GM19463 (cell line): Measurements from ENCODE around the gene EIF4A3.
"Not testable (repeated sequence)": the region's sequence is repeated elsewhere in the genome, so short reads cannot be mapped to it uniquely, and the experiment has no call there.

Source experiments
- ATAC-seq: cut with Tn5 transposase; IDR thresholded peaks from one replicate; pipeline ENCODE4 v1.9.1; 2021; ENCODE audit warnings: mild to moderate bottlenecking, moderate library complexity; ENCODE audit not compliant: unreplicated experiment

The EIF4A3 gene

DNA sequence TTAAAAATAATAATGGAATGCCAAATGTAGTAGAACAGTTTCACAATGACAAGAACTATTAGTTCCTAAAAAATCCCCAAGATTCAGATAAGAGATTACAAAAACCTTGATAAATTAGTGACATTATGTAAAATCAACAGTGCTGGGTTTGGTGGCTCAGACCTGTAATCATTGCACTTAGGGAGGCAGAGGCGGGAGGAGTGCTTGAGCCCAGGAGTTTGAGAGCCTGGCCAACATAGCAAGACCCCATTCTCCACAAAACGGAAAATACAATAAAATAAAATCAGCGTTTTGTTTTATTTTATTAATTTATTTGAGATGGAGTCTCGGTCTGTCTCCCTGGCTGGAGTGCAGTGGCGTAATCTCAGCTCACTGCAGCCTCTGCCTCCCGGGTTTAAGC, 27.0 kb upstream of the EIF4A3 start:
- no peak for ATAC-seq

DNA sequence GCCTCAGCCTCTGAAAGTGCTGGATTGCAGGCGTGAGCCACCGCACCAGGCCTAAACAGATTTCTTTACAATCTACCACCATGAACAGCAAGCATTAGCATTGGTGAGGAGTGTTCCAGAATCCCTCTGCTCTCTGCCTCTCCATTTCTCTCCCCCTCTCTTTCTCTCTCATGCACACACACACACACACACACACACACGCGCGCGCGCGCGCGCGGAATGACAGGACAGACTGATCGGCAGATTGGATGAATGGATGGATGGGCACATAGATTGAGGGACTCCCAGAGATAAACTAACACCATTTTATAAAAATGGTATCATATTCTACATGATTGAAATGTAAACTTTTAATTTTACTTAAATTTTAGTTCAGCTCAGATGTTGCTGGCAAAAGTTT, 26.2 kb upstream of the EIF4A3 start:
- ATAC-seq, result no peak

DNA sequence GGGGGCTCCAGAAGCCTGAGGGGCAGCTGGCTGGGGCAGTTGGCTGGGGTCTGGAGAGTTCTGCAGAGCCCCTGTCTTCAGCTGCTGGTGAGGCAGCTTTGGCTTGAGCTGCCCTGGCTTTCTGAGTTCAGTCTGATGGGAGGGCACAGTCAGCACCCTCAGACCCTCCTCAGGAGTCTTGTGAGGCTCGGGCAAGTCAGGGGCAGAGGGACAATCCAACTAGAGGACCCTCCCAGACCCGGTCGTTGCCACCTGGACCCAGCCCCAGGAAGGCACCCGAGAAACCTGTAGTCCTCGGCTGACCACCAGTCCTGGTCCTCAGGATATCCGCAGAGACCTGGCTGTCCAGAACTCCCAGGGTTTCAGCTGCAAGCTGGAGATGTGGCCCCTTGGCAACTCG, 24.8 kb upstream of the EIF4A3 start:
- ATAC-seq, result no peak

DNA sequence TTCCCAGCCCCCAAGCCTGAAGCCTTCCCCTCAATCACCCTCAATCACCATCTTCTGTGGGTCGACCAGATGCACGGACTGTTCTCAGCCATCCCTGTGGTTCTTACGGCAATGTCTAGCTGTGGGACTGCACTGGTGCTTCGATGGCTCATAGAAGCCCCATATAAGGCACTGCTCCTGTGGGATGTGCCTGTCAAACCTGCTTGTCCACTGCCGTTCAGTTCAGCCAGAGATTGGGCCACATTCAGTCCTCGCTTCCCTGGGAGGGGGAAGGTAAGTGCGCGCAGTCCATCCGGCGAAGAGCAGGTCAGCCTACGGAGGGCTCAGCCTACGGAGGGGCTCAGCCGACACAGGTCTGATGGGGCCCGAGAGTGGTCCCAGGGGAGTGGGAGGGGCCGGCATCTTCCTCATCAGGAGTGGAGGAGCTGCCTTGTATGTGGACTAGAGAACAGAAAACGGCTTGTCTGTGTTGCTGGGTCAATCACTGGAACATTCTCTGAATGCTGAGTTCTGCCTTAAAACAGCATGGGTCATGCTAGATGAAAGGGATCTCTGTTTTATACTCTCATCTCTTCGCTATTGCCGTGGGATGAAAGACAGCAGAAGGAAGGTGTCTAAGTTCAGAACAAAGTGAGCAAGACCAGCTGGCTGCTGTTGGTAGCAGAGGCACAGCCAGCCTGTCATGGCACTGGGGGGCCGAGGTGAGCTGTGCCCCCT, 23.0 kb upstream of the EIF4A3 start, which contains the start of gene CARD14:
TSS of gene CARD14 (plus strand) at position 247 of the 717 bp plus-strand sequence. CDS start 11,409 bp downstream, outside the sequence.
- ATAC-seq, result no peak

DNA sequence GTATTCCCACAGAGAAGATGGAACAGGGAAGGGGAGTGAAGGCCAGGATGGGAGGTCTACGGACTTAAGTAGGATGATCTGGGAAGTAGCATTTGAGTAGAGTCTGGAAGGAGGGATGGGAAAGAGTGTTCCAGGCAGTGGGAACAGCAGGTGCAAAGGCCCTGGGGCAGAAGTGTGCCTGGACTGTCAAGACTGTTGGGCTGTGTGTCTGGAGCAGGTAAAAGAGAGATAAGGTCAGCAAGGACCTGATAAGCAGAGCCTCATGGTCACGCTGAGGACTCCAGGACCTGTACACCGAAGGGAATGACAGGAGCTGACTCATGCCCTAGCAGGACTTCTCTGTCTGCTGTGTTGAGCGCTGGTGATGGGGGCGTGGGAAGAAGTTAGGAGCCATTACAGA, 22.2 kb upstream of the EIF4A3 start:
- no peak for ATAC-seq

DNA sequence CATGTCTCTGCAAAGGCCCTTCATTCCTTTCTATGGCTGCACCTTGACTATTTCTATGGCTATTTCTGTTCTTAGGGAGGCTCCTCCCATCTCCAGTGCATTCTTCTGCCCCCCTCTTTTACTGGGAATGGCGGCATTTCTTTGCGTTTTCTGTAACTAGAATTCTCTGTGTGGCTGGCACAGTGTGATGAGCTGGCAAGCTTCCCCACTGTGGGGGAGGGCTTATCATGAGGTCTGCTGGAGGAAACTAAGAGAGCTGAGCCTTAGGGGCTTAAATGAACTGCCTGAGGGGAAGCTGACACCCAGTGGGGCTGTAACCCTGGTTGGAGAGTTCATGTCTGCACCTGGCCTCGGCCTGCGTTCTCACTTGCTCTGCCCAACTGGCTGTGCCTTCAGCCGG, 21.4 kb upstream of the EIF4A3 start:
- no peak for ATAC-seq

DNA sequence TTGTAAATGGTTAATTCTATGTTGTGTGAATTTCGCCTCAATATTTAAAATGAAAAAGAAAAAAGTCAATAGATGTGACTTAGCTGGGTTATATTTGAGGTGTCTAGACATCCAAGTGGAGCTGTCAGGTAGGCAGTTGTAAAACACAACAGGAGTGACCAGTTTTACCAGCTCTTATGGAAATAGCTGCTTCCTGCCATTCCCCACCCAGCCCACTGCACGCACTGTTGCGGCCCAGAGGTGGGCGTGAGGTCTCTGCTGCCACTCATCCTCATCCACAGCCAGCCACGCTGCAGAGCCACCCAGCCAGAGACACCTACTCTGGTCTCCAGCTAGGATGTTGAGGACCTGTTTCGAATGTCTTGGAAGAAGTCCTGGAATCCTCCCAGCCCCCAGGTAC, 19.5 kb upstream of the EIF4A3 start:
- ATAC-seq, result no peak

DNA sequence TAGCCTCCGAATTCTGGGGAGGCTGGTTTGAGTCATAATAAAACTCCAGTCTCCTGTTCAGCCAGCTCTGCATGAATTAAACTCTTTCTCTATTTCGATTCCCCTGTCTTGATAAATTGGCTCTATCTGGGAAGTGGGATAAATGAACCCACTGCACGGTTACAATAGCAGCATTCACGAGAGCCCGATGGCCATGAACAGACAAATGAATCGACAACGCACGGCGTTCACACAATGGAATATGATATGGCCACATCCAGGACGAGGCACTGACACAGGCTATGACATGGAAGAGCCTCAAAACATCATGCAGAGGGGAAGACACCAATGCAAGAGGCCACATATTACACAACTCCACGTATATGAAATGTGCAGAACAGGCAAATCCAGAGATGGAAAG, 17.3 kb upstream of the EIF4A3 start:
- no peak for ATAC-seq

DNA sequence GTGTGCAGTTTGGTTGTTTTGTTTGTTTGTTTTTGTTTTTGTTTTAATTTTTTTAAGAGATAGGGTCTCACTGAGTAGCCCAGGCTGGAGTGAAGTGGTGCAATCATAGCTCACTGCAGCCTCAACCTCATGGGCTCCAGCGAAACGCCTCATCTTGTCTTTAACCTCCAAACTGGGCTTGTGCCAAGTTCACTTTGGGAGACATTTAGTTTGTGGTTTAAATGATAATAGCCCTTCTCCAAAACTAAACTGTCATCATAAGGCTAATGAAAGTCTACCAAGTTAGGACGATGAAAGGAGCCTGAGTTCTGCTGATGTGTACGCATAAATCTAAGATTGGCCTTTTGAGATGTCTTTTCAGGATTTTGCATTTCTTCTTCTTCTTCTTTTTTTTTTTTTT, 16.4 kb upstream of the EIF4A3 start:
- ATAC-seq, result no peak

DNA sequence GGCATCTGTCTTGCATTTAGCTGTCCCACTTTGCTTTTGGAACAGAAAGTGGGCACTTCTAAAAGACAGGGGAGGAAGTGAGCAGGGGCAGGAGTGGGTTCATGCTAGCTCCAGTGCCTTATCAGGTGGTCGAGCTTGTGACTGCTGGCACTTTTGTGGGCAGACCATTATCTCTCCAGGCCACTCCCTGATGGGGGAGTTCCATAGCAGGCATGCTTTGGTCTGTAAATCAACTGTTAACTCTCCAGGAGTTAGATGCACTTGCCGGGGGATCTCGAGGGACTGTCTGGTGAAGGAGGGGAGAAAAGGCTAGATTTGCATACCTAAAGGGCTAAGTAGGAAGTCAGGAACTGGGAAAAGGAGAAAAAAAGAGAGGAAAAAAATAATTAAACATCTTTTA, 13.6 kb upstream of the EIF4A3 start:
- no peak for ATAC-seq

DNA sequence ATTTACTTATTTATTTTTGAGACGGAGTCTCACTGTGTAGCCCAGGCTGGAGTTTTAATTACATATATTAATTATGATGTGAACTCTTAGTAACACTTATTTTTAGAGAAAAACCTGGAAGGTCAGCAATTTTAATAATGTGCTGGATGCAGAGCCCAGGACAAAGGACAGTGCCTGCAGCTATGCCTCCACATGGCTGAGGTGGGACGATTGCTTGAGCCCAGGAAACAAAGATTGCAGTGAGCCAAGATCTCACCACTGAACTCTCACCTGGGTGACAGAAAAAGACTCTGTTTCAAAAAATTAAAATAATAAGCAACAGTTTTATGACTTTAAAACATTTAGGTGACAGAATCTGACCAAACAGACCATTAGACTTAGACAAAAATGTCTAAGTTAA, 11.9 kb upstream of the EIF4A3 start:
- ATAC-seq, result no peak

DNA sequence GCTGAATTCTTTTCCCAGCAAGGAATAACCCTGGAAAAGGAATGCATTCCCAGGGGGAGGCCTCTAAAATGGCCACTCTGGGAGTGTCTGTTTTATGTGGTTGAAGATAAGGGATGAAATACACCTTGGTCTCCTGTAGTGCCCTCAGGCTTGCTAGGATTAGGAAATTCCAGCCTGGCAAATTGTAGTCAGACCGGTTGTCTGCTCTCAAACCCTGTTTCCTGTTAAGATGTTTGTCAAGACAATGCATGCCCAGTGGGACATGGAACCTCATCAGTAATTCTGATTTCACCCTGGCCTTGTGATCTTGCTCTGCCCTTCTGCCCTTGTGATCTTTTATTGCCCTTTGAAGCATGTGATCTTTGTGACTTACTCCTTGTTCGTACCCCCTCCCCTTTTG, 8.7 kb upstream of the EIF4A3 start:
- ATAC-seq, result not testable (repeated sequence)

DNA sequence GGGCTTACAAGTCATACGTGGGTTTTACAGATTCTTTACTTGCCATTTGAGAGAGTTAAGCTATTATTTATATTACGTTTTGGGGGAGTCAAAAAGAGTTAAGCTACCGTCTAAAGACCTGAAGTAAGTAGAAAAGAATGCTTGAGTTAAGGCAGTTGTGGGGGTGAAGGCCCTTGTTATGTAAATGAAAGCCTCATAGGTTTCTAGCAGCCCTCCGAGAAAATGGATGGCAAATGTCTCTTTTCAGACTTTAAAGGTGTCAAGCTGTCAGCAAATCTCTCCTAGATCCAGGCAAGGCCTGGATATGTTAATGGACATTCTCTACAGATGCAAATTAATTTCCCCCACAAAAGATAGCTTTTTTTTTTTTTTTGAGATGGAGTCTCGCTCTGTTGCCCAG, 7.2 kb upstream of the EIF4A3 start:
- no peak for ATAC-seq

DNA sequence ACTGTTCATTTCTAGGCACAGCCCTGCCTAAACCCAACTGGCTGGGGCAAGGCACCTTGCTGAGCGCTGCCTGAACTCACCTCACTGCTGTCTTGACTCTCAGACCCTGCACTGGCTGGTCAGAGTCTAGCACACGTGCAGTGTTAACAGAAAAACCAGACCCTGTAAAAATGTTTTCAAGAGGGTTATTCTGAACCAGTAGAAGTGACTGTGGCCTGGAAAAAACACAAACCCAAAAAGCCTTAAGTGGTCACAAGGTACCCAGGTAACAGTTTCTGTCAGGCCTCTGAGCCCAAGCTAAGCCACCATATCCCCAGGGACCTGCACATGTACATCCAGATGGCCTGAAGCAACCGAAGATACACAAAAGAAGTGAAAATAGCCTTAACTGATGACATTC, 6.1 kb upstream of the EIF4A3 start:
- no peak for ATAC-seq

DNA sequence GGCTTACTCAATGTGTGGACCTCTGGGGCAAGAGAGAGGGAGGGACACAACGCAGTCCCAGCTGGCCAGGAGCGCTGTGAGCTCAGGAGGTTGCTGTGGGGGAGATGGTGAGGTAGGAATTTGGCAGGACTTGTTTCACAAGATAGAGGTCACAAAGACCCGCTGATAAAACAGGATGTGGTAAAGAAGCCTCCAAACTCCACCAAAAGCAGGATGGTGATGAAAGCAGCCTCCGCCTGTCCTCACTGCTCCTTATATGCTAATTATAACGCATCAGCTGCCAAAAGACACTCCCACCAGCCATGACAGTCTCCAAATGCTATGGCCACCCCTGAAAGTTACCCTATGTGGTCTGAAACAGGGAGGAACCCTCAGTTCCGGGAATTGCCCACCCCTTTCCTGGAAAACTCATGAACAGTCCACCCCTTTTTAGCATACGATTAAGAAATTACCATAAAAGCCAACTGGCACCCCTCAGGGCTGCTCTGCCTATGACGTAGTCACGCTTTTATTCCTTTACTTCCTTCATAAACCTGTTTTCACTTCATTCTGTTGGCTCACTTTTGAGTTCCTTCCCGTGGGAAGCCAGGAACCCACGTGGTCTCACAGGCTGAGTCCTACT, 5.3 kb upstream of the EIF4A3 start:
- ATAC-seq, result no peak

DNA sequence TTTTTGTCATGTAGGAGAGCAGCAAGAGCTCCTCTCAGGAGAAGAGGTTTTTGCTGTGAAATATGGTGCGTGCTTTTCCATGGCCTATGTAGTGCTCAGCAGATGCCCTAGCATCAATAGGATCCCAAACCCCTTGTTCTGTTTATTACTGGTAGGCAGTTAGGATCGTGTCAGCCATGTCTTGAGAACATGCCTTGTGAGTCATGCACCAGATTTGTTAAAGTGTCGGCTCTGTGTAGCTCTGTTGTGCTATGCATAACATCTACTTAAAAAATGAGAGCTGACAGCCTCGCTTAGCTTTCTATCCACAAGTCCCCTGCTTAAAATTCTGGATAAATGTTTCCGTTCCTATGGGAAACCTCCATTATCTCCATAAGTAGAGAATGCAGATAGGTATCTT, 4.4 kb upstream of the EIF4A3 start:
- no peak for ATAC-seq

DNA sequence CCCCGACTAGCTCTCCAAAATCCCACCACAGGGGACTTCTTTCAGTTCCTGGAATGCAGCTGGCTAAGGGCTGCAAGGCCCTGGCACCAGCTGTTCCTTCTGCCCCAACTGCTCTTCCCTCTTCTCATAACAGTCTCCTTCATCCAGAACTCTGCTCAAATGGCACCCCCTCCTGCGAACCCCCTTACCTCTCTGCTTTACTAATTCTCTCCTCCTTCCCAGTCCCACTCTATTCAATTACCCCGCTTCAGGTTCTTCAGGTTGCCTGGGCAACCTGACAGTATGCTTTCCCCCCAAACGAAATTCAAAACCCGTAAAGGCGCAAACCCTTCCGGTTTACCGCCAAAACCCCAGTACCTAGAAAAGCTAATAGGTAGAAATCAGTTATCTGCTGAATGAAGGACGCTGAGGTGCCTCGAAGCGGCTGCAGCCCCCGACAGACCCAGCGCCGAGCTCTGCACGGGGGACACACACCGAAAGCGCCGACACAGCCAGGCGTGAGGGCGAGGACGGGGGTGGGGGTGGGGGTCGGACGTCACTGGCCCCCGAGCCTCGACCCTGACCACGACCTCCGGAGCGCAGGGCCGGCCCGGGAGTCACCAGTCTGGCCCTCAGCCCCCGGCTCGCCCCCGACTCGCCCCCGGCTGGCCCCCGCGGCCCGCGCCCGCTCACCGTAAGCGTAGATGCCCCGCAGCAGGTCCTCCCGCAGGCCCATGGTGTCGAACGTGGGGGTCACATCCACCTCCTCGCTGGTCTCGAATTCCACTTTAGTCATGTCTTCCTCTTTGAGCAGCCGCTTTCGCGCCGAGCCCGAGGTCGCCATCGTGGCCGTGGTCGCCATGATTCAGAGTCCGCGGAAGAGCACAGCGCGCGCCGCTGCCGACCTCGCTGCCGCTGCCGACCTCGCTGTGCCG, 550 bp downstream of the EIF4A3 start:
- peak; percentile 7 for ATAC-seq

DNA sequence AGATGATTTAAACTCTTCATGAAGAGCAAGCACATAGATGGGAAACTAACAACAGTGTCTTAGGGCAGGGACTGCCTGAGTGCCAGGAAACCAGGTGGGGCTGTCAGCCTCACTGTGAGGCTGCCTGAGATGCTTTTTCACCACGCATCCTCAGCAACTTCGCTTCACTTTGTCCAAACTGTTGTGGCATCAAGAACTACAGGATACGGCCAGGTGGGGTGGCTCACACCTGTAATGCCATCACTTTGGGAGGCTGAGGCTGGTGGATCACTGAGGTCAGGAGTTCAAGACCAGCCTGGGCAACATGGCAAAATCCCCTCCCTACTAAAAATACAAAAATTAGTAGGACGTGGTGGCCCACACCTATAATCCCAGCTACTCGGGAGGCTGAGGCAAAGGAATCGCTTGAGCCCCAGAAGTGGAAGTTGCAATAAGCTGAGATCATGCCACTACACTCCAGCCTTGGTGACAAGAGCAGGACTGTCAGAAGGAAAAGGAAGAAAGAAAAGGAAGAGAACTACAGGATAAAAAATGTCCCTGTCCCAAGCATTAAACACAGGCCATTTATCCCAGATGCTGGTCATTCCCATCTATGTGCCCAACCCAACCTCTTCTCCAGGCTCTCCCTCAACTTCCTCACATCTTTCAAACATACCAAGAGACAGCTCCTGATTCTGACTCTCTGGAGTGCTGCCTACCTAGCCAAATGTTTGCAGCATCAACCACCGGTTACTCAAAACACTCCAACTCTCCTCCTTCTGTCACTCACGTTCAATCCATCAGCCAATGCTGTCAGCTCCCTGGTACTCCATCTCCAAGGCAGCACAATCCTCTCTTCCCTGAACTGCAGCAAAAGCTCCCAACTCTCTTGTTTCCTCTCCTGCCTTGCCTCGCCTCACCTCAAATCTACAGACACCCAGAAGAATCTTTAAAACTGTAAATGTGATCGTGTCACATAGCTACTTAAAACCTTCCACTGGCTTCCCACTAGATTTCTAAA, 1.6 kb downstream of the EIF4A3 start:
- no peak for ATAC-seq

DNA sequence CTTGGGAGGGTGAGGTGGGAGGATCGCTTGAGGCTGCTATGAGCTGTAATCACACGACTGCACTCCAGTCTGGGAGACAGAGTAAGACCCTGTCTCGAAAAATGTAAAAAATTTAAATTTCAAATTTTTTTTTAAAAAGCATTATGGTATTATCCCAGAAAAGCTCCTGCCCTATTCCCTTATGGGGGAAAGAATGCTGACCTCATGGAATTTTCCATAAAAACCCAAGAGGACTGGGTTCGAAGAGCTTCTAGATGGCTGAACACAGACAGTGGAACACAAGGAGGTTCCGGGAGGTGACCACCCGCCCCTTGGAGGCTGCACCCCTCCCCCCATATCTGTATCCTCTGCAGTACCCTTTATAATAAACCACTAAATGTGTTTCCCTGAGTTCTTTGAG, 4.0 kb downstream of the EIF4A3 start:
- ATAC-seq, result no peak

DNA sequence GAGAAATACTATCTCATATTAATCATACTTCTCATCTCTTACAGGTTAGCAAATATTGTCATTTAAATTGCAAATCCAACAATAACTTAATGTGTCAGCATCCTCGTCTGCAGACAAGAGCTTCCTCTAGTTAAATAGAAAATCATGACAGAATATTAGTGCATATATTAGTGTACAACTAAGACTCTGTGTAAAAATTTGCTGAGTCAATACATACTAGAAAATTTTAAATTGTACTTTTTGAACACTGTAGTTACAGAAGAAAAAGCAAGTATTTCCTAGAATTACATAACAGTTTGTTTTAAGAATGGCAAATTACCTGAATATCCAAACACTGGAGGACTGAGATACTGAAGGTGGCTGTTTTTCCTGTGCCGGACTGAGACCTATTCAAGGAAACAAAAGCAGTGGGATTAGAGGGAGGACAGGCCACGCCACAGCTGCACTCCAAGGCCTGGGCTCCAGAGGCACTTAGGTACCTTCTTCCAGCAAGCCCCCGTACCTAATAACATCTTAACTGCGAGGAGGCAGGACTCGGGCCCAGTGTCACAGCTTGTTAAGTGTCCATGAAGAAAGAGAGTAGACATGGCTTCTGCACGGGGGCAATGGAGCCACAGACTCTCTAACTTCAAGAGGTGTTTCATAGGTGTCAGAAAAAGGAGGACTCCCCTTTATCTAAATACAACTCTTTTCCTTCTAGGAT, 5.3 kb downstream of the EIF4A3 start:
- ATAC-seq, result no peak
